ENCODE results near the gene SIK3.

- no peak for TF ChIP-seq CTCF (IDR thresholded peaks at IDR 0.05; ENCODE audit: low read length)
- no peak for TF ChIP-seq EZH2phosphoT487 (IDR thresholded peaks at IDR 0.05; ENCODE audit: low read length)
- TF ChIP-seq EZH2 (optimal IDR thresholded peaks at IDR 0.05; ENCODE audit: low read depth, low read length), result no peak
Measured at GRCh38 chr11:116916886-116917285, 181.3 kb downstream of the SIK3 start.

Data from MM.1S (cell line).